Myocyte (in vitro differentiated cells): ENCODE measurements around the gene PBXIP1. TPM values are rescaled to one million over a fixed set of nuclear protein-coding genes. Genes with fewer than 3 reads are reported as not detected.

Experiments used
- DNase-seq: peaks from one replicate; pipeline ENCODE4 v3.0.0-alpha.2; 2012; ENCODE audit warnings: low read depth
- microRNA-seq: library from miRNA; unstranded; fragments of <30 nt; microRNA quantifications from one replicate; pipeline ENCODE4, GENCODE V29; 2016
- total RNA-seq: library from RNA; depleted of rRNA; stranded (reverse); fragments of >200 nt; gene quantifications from 2 replicates; pipeline ENCODE4 v1.2.3, GENCODE V29; 2014

PBXIP1 gene
- total RNA-seq, 1 donor from 2014 or later, result 535 TPM

GRCh38 chr1:154901591-154901990 lies 54.3 kb downstream of the PBXIP1 start:
- DNase-seq, result no peak

GRCh38 chr1:154899041-154899440 lies 56.9 kb downstream of the PBXIP1 start:
- no peak for DNase-seq

- no peak for DNase-seq
Observed at GRCh38 chr1:154896771-154897286, 59.1 kb downstream of the PBXIP1 start.

GRCh38 chr1:154895798-154896197 lies 60.1 kb downstream of the PBXIP1 start:
- DNase-seq, result no peak

Small RNAs within 50 kb of the gene (microRNA-seq; reads per million reads assigned to microRNA genes)
- not detected for gene MIR4258

Other genes starting within 250 kb of the PBXIP1 start
- gene KCNN3, start 85.8 kb downstream of the PBXIP1 start, total RNA-seq, result 30.8 and 41.3 TPM in 2 replicates
- gene PMVK, start 19.4 kb downstream of the PBXIP1 start, total RNA-seq, result 10.9 and 11.3 TPM in 2 replicates
- 25.8 and 31.0 TPM in 2 replicates for gene PYGO2, start 5.7 kb upstream of the PBXIP1 start, total RNA-seq
- 165 and 171 TPM in 2 replicates for gene SHC1, start 14.6 kb upstream of the PBXIP1 start, total RNA-seq
- 26.6 and 33.5 TPM in 2 replicates for gene CKS1B, start 18.6 kb upstream of the PBXIP1 start, total RNA-seq
- gene FLAD1, start 27.2 kb upstream of the PBXIP1 start, total RNA-seq, result 27.2 and 28.1 TPM in 2 replicates
- not detected in 2 replicates for gene LENEP, start 37.5 kb upstream of the PBXIP1 start, total RNA-seq
- 24.6 and 26.6 TPM in 2 replicates for gene ZBTB7B, start 46.7 kb upstream of the PBXIP1 start, total RNA-seq
- gene DCST2, start 77.7 kb upstream of the PBXIP1 start, total RNA-seq, result not detected in 2 replicates
- gene DCST1, start 77.7 kb upstream of the PBXIP1 start, total RNA-seq, result not detected in 2 replicates
- 27.3 and 33.3 TPM in 2 replicates for gene ADAM15, start 95.2 kb upstream of the PBXIP1 start, total RNA-seq
- 4.9 and 8.3 TPM in 2 replicates for gene EFNA4, start 107.6 kb upstream of the PBXIP1 start, total RNA-seq
- gene EFNA3, start 122.7 kb upstream of the PBXIP1 start, total RNA-seq, result 0.56 and 0.88 TPM in 2 replicates
- gene EFNA1, start 171.8 kb upstream of the PBXIP1 start, total RNA-seq, result 0.59 and 1.4 TPM in 2 replicates
- 12.2 and 13.4 TPM in 2 replicates for gene SLC50A1, start 179.8 kb upstream of the PBXIP1 start, total RNA-seq
- gene DPM3, start 184.4 kb upstream of the PBXIP1 start, total RNA-seq, result 83.9 and 90.0 TPM in 2 replicates
- gene KRTCAP2, start 217.2 kb upstream of the PBXIP1 start, total RNA-seq, result 51.3 and 81.4 TPM in 2 replicates
- gene TRIM46, start 217.8 kb upstream of the PBXIP1 start, total RNA-seq, result 0.62 and 0.94 TPM in 2 replicates